ENCODE data around the gene CNTD1. TPM values are rescaled to one million over a fixed set of nuclear protein-coding genes. Genes with fewer than 3 reads are reported as not detected.

The CNTD1 gene
- total and polyA plus RNA-seq, 2 experiments from 2014 or later: 0.71 TPM; not detected in 1

DNA sequence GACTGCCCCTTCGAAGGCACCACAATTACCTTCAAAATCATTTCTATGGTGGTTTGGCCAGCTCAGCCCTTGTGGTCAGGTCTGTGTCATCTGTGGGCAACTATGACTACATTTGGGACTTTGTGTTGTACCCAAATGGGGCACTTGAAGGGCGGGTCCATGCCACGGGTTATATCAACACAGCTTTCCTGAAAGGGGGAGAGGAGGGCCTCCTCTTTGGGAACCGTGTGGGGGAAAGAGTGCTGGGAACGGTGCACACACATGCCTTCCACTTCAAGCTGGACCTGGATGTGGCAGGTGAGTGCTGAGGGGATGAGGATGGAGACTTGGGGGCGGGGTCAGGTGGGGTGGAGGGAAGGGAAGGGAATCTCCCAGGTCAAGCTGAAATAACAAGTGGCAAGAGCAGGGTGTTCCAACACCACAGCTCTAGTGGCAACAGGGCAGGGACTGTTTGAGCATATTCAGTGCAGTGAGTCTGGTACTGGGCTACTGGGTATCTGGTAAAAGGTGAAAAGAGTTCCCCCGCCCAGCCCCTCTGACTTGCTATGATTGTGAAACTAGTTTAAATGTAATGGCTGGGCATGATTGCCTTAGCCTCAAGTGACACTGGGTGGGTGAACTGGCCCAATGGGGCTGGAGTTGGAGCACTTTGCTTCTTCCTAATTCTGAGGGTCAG lies 47.4 kb downstream of the CNTD1 start:
- TF ChIP-seq EZH2phosphoT487 (IDR thresholded peaks at IDR 0.05; ENCODE audit: insufficient read depth, low read depth) (no peak), EZH2 (IDR thresholded peaks at IDR 0.05; ENCODE audit: insufficient read depth, poor library complexity, severe bottlenecking) (no peak)
- peaks cover 19% of the 10 kb centered on the region for H3K36me3 ChIP-seq (ENCODE audit: low read depth)
- H3K4me3 ChIP-seq: no peak overlapping the region
- H3K4me2 ChIP-seq (ENCODE audit: unreplicated experiment): no peak overlapping the region
- no peak overlapping the region for H3K9ac ChIP-seq
- H3K4me1 ChIP-seq (ENCODE audit: insufficient read depth): peaks cover 13% of the 10 kb centered on the region
- 0 out of 2 replicates have a peak, but pooled peaks cover 3% of the 10 kb centered on the region for H3K27me3 ChIP-seq (replicated peaks; ENCODE audit: insufficient read depth)
- H3K9me2 ChIP-seq (ENCODE audit: insufficient read depth): no peaks in the 10 kb centered on the region
- H3K79me2 ChIP-seq (ENCODE audit: insufficient read depth): no peaks in the 10 kb centered on the region
- H3K27ac ChIP-seq: peak overlapping the region; percentile 63
- no peak overlapping the region for H2AFZ ChIP-seq
- DNase-seq: no peak
- in situ Hi-C loops (cut with MboI): no loop called here
- H4K20me1 ChIP-seq (ENCODE audit: insufficient read depth): no peaks in the 10 kb centered on the region
- H3K9me3 ChIP-seq (ENCODE audit: low read depth): no peaks in the 10 kb centered on the region
- H3F3A ChIP-seq (ENCODE audit: insufficient read depth): peaks cover 34% of the 10 kb centered on the region
- 80 to 86% methylated on average over 7 of the region's 7 CpGs for WGBS, 2 experiments (ENCODE audit: low coverage in 1 of 2, low lambda C conversion rate in 2 of 2, missing lambda C conversion rate in 2 of 2)

GRCh38 chr17:42846594-42847280 lies 48.1 kb downstream of the CNTD1 start:
- peaks cover 13% of the 10 kb centered on the region for H3K36me3 ChIP-seq (ENCODE audit: low read depth)
- peak overlapping the region; percentile 44 for H3K9ac ChIP-seq
- peaks cover 28% of the 10 kb centered on the region for H3F3A ChIP-seq (ENCODE audit: insufficient read depth)
- H3K27ac ChIP-seq: peak overlapping the region; percentile 63
- in situ Hi-C loops (cut with MboI): no loop called here
- H4K20me1 ChIP-seq (ENCODE audit: insufficient read depth): no peaks in the 10 kb centered on the region
- TF ChIP-seq EZH2 (IDR thresholded peaks at IDR 0.05; ENCODE audit: insufficient read depth, poor library complexity, severe bottlenecking) (no peak), EZH2phosphoT487 (IDR thresholded peaks at IDR 0.05; ENCODE audit: insufficient read depth, low read depth) (no peak)
- no peaks in the 10 kb centered on the region for H3K9me2 ChIP-seq (ENCODE audit: insufficient read depth)
- WGBS, 2 experiments (ENCODE audit: low coverage in 1 of 2, low lambda C conversion rate in 2 of 2, missing lambda C conversion rate in 2 of 2): 31 to 35% methylated on average over 8 to 9 of the region's 9 CpGs
- H3K4me3 ChIP-seq: no peak overlapping the region
- 0 out of 2 replicates have a peak, but pooled peaks cover 3% of the 10 kb centered on the region for H3K27me3 ChIP-seq (replicated peaks; ENCODE audit: insufficient read depth)
- H3K9me3 ChIP-seq (ENCODE audit: low read depth): no peaks in the 10 kb centered on the region
- no peaks in the 10 kb centered on the region for H3K79me2 ChIP-seq (ENCODE audit: insufficient read depth)
- DNase-seq: peak; percentile 85
- H3K4me1 ChIP-seq (ENCODE audit: insufficient read depth): peaks cover 13% of the 10 kb centered on the region
- no peak overlapping the region for H2AFZ ChIP-seq
- peak overlapping the region; percentile 46 for H3K4me2 ChIP-seq (ENCODE audit: unreplicated experiment)

DNA sequence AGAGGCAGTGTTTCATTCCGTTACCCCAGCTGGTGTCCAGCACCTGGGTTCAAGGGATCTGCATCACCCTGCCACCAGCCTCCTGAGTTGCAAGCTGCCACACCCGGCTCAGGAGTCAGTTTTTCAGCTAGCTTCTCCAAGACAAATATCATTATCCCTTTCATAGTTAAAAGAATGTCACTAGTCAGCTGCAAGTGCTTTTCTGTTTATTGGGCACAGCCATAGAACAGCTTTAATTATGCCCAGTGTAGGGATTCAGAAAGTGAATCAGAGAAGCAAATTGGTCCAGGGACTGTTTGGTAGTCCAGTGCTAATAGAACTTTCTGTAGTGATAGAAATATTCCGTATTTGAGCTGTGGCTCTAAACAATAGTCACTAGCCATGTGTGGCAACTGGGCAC lies 49.4 kb downstream of the CNTD1 start:
- DNase-seq: no peak
- H3K27me3 ChIP-seq (replicated peaks; ENCODE audit: insufficient read depth): 0 out of 2 replicates have a peak, but pooled peaks cover 3% of the 10 kb centered on the region
- no peak overlapping the region for H3K4me2 ChIP-seq (ENCODE audit: unreplicated experiment)
- H3F3A ChIP-seq (ENCODE audit: insufficient read depth): peaks cover 14% of the 10 kb centered on the region
- H3K9me3 ChIP-seq (ENCODE audit: low read depth): no peaks in the 10 kb centered on the region
- in situ Hi-C loops (cut with MboI): no loop called here
- H3K4me3 ChIP-seq: no peak overlapping the region
- no peaks in the 10 kb centered on the region for H4K20me1 ChIP-seq (ENCODE audit: insufficient read depth)
- no peak overlapping the region for H3K9ac ChIP-seq
- no peaks in the 10 kb centered on the region for H3K79me2 ChIP-seq (ENCODE audit: insufficient read depth)
- peaks cover 13% of the 10 kb centered on the region for H3K4me1 ChIP-seq (ENCODE audit: insufficient read depth)
- H2AFZ ChIP-seq: no peak overlapping the region
- 59 to 62% methylated on average over 3 of the region's 3 CpGs for WGBS, 2 experiments (ENCODE audit: low coverage in 1 of 2, low lambda C conversion rate in 2 of 2, missing lambda C conversion rate in 2 of 2)
- no peak overlapping the region for H3K27ac ChIP-seq
- H3K9me2 ChIP-seq (ENCODE audit: insufficient read depth): no peaks in the 10 kb centered on the region
- H3K36me3 ChIP-seq (ENCODE audit: low read depth): peaks cover 8% of the 10 kb centered on the region; the same call in 1 of the 2 replicates
- TF ChIP-seq EZH2phosphoT487 (IDR thresholded peaks at IDR 0.05; ENCODE audit: insufficient read depth, low read depth) (no peak), EZH2 (IDR thresholded peaks at IDR 0.05; ENCODE audit: insufficient read depth, poor library complexity, severe bottlenecking) (no peak)

DNA sequence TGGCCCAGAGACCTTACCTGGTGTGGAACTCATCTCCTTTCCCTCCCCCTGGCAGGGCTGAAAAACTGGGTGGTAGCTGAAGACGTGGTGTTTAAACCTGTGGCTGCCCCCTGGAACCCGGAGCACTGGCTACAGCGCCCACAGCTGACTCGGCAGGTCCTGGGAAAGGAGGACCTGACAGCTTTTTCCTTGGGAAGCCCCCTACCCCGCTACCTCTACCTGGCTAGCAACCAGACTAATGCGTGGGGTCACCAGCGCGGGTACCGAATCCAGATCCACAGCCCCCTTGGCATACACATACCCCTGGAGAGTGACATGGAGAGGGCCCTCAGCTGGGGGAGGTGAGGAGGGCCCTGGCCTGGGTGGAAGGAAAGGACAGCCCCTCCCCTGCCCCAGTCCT lies 50.4 kb downstream of the CNTD1 start:
- no peaks in the 10 kb centered on the region for H3K9me2 ChIP-seq (ENCODE audit: insufficient read depth)
- no peak for DNase-seq
- H3K4me1 ChIP-seq (ENCODE audit: insufficient read depth): peaks cover 13% of the 10 kb centered on the region
- no peak for TF ChIP-seq EZH2phosphoT487 (IDR thresholded peaks at IDR 0.05; ENCODE audit: insufficient read depth, low read depth)
- no peak for TF ChIP-seq EZH2 (IDR thresholded peaks at IDR 0.05; ENCODE audit: insufficient read depth, poor library complexity, severe bottlenecking)
- H3F3A ChIP-seq (ENCODE audit: insufficient read depth): peaks cover 9% of the 10 kb centered on the region
- H3K36me3 ChIP-seq (ENCODE audit: low read depth): 0 out of 2 replicates have a peak, but pooled peaks cover 3% of the 10 kb centered on the region
- H3K9me3 ChIP-seq (ENCODE audit: low read depth): no peaks in the 10 kb centered on the region
- WGBS, 2 experiments (ENCODE audit: low coverage in 1 of 2, low lambda C conversion rate in 2 of 2, missing lambda C conversion rate in 2 of 2): 80 to 83% methylated on average over 9 of the region's 9 CpGs
- H3K4me3 ChIP-seq: no peak overlapping the region
- H3K27ac ChIP-seq: no peak overlapping the region
- no peaks in the 10 kb centered on the region for H4K20me1 ChIP-seq (ENCODE audit: insufficient read depth)
- H2AFZ ChIP-seq: no peak overlapping the region
- 0 out of 2 replicates have a peak, but pooled peaks cover 3% of the 10 kb centered on the region for H3K27me3 ChIP-seq (replicated peaks; ENCODE audit: insufficient read depth)
- H3K4me2 ChIP-seq (ENCODE audit: unreplicated experiment): no peak overlapping the region
- in situ Hi-C loops (cut with MboI): no loop called here
- no peak overlapping the region for H3K9ac ChIP-seq
- no peaks in the 10 kb centered on the region for H3K79me2 ChIP-seq (ENCODE audit: insufficient read depth)
